Liver (tissue), 9 donors: ENCODE results near the gene ZDHHC24. TPM values are rescaled to one million over a fixed set of nuclear protein-coding genes. Genes with fewer than 3 reads are reported as not detected.
"Not testable (repeated sequence)": the region's sequence is repeated elsewhere in the genome, so short reads cannot be mapped to it uniquely, and the experiment has no call there.

ENCODE experiments used
- DNase-seq: peaks from one replicate; pipeline ENCODE4 v3.0.0-alpha.2; 2017; ENCODE audit warnings: low spot score
- H3K27ac ChIP-seq, 2 donors: one replicate each; pipeline ENCODE4 v1.7.0; 2013; ENCODE audit warnings: inconsistent platforms in 2 of 2, low read length in 2 of 2, control low read depth in 1 of 2, low read depth in 1 of 2, mild to moderate bottlenecking in 1 of 2
- H3K27me3 ChIP-seq, 4 donors: one replicate each; pipeline versions ENCODE4 v1.6.1 to v1.7.0; 2013; ENCODE audit warnings: low read length in 3 of 4, inconsistent platforms in 1 of 4, mild to moderate bottlenecking in 1 of 4, moderate library complexity in 1 of 4; ENCODE audit not compliant: control insufficient read depth in 4 of 4, insufficient read depth in 4 of 4
- H3K36me3 ChIP-seq, 4 donors: one replicate each; pipeline versions ENCODE4 v1.6.1 to v1.7.0; 2013; ENCODE audit warnings: low read length in 3 of 4, mild to moderate bottlenecking in 3 of 4, low read depth in 1 of 4, moderate library complexity in 1 of 4; ENCODE audit not compliant: control insufficient read depth in 4 of 4, insufficient read depth in 3 of 4
- H3K4me1 ChIP-seq, 4 donors: one replicate each; pipeline versions ENCODE4 v1.6.1 to v1.7.0; 2013; ENCODE audit warnings: low read length in 3 of 4, mild to moderate bottlenecking in 3 of 4, moderate library complexity in 1 of 4; ENCODE audit not compliant: control insufficient read depth in 4 of 4, insufficient read depth in 4 of 4
- H3K4me3 ChIP-seq, 3 donors: one replicate each; pipeline versions ENCODE4 v1.6.1 to v1.7.0; 2013; ENCODE audit warnings: low read length in 3 of 3, control low read depth in 1 of 3, low read depth in 1 of 3, mild to moderate bottlenecking in 1 of 3
- H3K9ac ChIP-seq, 2 donors: one replicate each; pipeline ENCODE4 v1.7.0; 2013; ENCODE audit warnings: low read length in 2 of 2, mild to moderate bottlenecking in 2 of 2, moderate library complexity in 2 of 2, control low read depth in 1 of 2, low read depth in 1 of 2
- H3K9me3 ChIP-seq, 4 donors: one replicate each; pipeline versions ENCODE4 v1.6.1 to v1.7.0; 2013; ENCODE audit warnings: low read length in 3 of 4; ENCODE audit not compliant: control insufficient read depth in 4 of 4
- ATF3 ChIP-seq: IDR thresholded peaks from 2 replicates; pipeline ENCODE4 v1.6.1; 2016; ENCODE audit warnings: antibody characterized with exemption
- CTCF ChIP-seq: fragments of 150-350 bp; IDR thresholded peaks from 2 replicates; pipeline ENCODE4 v1.5.1; 2017; ENCODE audit warnings: improper control_type of control experiment, low read depth, low read length; ENCODE audit not compliant: missing input control
- FOXA1 ChIP-seq: IDR thresholded peaks from 2 replicates; pipeline ENCODE4 v1.6.1; 2016; ENCODE audit warnings: antibody characterized with exemption
- FOXA2 ChIP-seq: IDR thresholded peaks from 2 replicates; pipeline ENCODE4 v1.6.1; 2016; ENCODE audit warnings: antibody characterized with exemption
- JUND ChIP-seq, 2 donors: IDR thresholded peaks; 2 replicates each; pipeline ENCODE4 v1.6.1; 2016; ENCODE audit warnings: antibody characterized with exemption in 2 of 2
- RAD21 ChIP-seq, 2 donors: IDR thresholded peaks; 2 replicates each; pipeline ENCODE4 v1.6.1; 2016; ENCODE audit warnings: antibody characterized with exemption in 2 of 2, mild to moderate bottlenecking in 2 of 2
- SP1 ChIP-seq: IDR thresholded peaks from 2 replicates; pipeline ENCODE4 v1.6.1; 2018; ENCODE audit warnings: antibody characterized with exemption, mild to moderate bottlenecking
- WGBS: extraction: QIAGEN DNeasy Blood & Tissue Kit; methylation state at CpG from one replicate; pipeline ENCODE4 v1.1.7; 2013; 5-methylcytosine and 5-hydroxymethylcytosine counted together
- polyA plus RNA-seq, 2 donors: library from polyadenylated mRNA; stranded (reverse) in 1 of 2; unstranded in 1 of 2; fragments of 200-250 nt in 1 of 2; fragments of >200 nt in 1 of 2; fragmentation: Nextera tagmentation in 1 of 2; extraction: Ambion mirVana in 1 of 2; gene quantifications; one replicate each; pipeline versions ENCODE4 v1.2.1 to v1.2.3, GENCODE V29; 2013 to 2015
- total RNA-seq, 2 donors: library from RNA; depleted of rRNA; stranded (reverse); fragments of >200 nt; gene quantifications; one replicate each; pipeline ENCODE4 v1.2.3, GENCODE V29; 2014
- TF ChIP-seq, protein P1 (sequence below): IDR thresholded peaks from 2 replicates; pipeline ENCODE4 v1.6.1; 2016; ENCODE audit warnings: antibody characterized with exemption
- donor health status: healthy.
- donor health status: healthy.
- donor health status: healthy.
- donor health status: healthy.
- donor health status: healthy.

The ZDHHC24 gene
- total and polyA plus RNA-seq, 4 donors = 4.1 to 6.4 (median 5.1) TPM

DNA sequence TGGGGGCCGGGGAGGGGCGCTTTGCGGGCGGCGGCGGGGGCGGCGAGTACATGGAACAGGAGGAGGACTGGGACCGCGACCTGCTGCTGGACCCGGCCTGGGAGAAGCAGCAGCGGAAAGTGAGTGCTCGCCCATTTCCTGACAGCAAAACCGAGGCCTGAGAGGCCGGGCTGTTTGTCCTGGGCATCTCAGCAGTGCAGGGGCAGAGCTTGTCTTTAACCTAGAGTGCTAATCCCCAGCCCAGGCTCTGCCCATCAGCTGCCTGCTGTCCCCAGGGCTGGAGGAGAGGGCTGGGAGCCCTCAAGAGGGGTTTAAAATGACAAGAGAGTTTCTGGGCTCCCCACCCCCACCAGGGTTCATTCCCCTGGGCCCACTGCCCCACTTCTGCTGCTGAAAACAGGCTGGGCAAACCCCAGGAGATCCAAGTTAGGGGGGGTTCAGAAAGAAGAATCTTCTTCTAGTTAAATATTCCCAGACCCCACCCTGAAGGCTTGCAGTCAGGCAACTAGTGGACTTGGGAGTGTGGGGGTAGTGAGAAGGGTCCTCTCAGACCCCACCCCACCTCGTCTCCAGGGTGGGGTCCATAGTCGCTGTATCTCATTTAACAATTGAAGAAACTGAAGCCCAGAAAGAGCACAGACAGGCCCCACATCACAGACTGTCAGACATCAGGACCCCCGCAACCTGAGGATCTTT is 1.3 kb upstream of the ZDHHC24 start:
- 40% methylated on average over 18 of the region's 18 CpGs for WGBS
- peaks cover 0 to 9% (median 4%) of the 10 kb centered on the region in 4 donors for H3K36me3 ChIP-seq
- H3K9me3 ChIP-seq = no peaks in the 10 kb centered on the region
- H3K4me3 ChIP-seq = no peak overlapping the region
- TF ChIP-seq JUND (IDR thresholded peaks at IDR 0.05) (no peak), RAD21 (IDR thresholded peaks at IDR 0.05) (no peak)
- no peak overlapping the region for H3K27ac ChIP-seq
- H3K9ac ChIP-seq = no peak overlapping the region
- no peak for DNase-seq
- peaks cover 5 to 12% (median 8%) of the 10 kb centered on the region in 4 donors for H3K4me1 ChIP-seq
- H3K27me3 ChIP-seq = no peaks in the 10 kb centered on the region

DNA sequence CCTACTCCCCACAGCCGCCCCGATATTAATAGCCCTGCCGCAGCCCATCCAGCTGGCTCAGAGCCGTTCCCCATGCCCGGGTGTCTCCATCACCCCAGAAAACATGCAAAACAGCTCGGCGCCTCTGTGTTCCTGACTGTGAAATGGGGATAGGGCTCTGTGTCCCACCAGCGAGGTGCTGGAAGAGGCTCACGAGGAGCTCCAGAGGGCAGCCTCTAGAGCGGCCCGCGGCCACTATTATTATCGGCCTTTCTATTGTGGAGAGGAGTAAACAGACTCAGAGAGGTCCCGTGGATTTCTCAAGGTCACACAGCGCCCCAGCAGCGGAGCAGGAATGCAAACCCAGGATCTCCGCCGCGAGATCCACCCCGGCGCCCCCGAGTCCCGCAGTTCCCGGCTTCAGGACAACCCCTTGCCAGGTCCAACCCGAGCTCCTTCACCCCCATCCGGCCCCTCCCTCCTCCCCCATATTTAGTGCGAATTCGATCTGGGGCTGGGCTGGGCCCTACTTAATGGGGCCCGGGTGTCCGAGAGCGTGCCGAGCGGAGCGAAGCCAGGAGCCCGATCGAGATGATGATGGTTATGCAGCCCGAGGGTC is 619 bp upstream of the ZDHHC24 start, which contains the start of gene ACTN3:
Gene ACTN3, plus strand, starts transcription at position 536 of the 598 bp plus-strand sequence. Its CDS starts 35 bp downstream, at position 571.
- peaks cover 0 to 12% (median 4%) of the 10 kb centered on the region in 4 donors for H3K36me3 ChIP-seq
- no peaks in the 10 kb centered on the region for H3K27me3 ChIP-seq
- no peak for DNase-seq
- TF ChIP-seq FOXA1 = no peak
- TF ChIP-seq, protein P1, sequence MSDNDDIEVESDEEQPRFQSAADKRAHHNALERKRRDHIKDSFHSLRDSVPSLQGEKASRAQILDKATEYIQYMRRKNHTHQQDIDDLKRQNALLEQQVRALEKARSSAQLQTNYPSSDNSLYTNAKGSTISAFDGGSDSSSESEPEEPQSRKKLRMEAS = no peak
- no peak for TF ChIP-seq RAD21 (IDR thresholded peaks at IDR 0.05)
- no peak for TF ChIP-seq FOXA2
- no peak for TF ChIP-seq CTCF
- no peak for TF ChIP-seq ATF3
- no peak for TF ChIP-seq SP1
- H3K4me1 ChIP-seq = peaks cover 5 to 12% (median 8%) of the 10 kb centered on the region in 4 donors
- 12% methylated on average over 37 of the region's 37 CpGs for WGBS
- peak within 1 kb of the TSS; percentile 24 to 50 for H3K27ac ChIP-seq
- H3K9ac ChIP-seq = peak within 1 kb of the TSS; percentile 68 to 74
- H3K9me3 ChIP-seq = no peaks in the 10 kb centered on the region
- peak within 1 kb of the TSS; percentile 60 to 84 (median 70) for H3K4me3 ChIP-seq

- not testable (repeated sequence) for H3K9ac ChIP-seq, H3K9me3 ChIP-seq, DNase-seq, H3K27me3 ChIP-seq, H3K27ac ChIP-seq
- 78% methylated on average over 14 of the region's 14 CpGs for WGBS
- Histone ChIP-seq H3K36me3 (peaks cover 0 to 15% (median 4%) of the 10 kb centered on the region in 4 donors), H3K4me1 (peaks cover 5 to 12% (median 8%) of the 10 kb centered on the region in 4 donors), H3K4me3 (peak overlapping the region; percentile 60 to 84 (median 70))
Measured at GRCh38 chr11:66544952-66545351, 896 bp downstream of the ZDHHC24 start.
